ENCODE data around the gene CCR4. TPM values are rescaled to one million over a fixed set of nuclear protein-coding genes. Genes with fewer than 3 reads are reported as not detected.

CCR4 gene
- polyA plus RNA-seq, 1 donor (not counting 4 experiments of a cell fraction or from before 2014, with no cell fraction given): not detected

DNA sequence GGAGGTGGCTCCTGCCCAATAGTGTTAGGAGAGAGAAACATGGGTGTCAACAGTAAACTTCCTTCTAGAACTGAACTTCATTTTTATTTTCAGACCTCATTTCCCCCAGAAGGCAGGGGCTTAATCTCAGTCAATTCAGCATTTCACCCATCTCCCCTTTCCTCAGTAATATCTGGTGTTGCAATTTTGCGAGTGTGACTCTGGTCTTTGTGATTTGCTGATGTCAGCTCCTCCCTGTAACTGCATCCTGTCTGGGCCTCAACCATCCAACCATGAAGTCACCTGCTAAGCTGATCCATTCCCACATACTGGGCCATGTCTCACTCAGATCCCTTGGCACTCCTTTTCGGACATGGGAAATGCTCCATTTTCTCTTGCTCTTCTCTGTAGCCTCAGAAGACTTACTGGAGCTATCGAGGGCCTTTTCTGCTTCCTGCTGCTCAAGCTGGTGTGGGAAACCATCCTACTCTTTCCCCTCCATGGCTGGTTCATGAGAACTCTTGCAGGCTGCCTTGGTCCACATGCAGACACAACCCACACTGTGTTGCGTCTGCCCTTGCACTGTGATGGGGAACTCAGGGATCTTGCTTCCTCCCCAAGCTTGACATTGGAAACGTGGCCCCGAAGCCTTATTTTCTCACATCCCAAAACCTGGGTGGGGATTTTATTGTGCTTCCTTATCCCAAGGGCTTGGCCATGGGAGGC is 24.6 kb downstream of the CCR4 start:
- Histone ChIP-seq H3K36me3 (ENCODE audit: control insufficient read depth in 2 of 2, extremely low read depth in 1 of 2, insufficient read depth in 2 of 2, low read length in 2 of 2) (no peaks in the 10 kb centered on the region), H3K9ac (ENCODE audit: control insufficient read depth, extremely low read depth, insufficient read depth, low read length) (no peak overlapping the region), H3K9me3 (ENCODE audit: control insufficient read depth, low read depth, low read length) (no peaks in the 10 kb centered on the region), H3K27me3 (ENCODE audit: control insufficient read depth, extremely low read depth, insufficient read depth, low read length) (no peaks in the 10 kb centered on the region), H3K4me1 (ENCODE audit: control insufficient read depth, extremely low read depth, insufficient read depth, low read length) (no peaks in the 10 kb centered on the region), H2AFZ (ENCODE audit: control insufficient read depth, low read length) (no peak overlapping the region), H3K79me2 (ENCODE audit: control insufficient read depth, insufficient read depth, low read length) (no peaks in the 10 kb centered on the region), H3K27ac (ENCODE audit: control insufficient read depth, insufficient read depth, low read length) (no peak overlapping the region), H3K9me1 (ENCODE audit: control insufficient read depth, extremely low read depth, insufficient read depth, low read length) (no peaks in the 10 kb centered on the region), H4K20me1 (ENCODE audit: control insufficient read depth, extremely low read depth, insufficient read depth, low read length) (no peaks in the 10 kb centered on the region), H3K4me2 (ENCODE audit: control insufficient read depth, extremely low read depth, insufficient read depth, low read depth, low read length) (no peak overlapping the region), H3K4me3 (ENCODE audit: control insufficient read depth in 2 of 3, extremely low read depth in 1 of 3, insufficient read depth in 2 of 3, low read depth in 1 of 3, low read length in 3 of 3) (no peak overlapping the region)
- TF ChIP-seq, protein P1, sequence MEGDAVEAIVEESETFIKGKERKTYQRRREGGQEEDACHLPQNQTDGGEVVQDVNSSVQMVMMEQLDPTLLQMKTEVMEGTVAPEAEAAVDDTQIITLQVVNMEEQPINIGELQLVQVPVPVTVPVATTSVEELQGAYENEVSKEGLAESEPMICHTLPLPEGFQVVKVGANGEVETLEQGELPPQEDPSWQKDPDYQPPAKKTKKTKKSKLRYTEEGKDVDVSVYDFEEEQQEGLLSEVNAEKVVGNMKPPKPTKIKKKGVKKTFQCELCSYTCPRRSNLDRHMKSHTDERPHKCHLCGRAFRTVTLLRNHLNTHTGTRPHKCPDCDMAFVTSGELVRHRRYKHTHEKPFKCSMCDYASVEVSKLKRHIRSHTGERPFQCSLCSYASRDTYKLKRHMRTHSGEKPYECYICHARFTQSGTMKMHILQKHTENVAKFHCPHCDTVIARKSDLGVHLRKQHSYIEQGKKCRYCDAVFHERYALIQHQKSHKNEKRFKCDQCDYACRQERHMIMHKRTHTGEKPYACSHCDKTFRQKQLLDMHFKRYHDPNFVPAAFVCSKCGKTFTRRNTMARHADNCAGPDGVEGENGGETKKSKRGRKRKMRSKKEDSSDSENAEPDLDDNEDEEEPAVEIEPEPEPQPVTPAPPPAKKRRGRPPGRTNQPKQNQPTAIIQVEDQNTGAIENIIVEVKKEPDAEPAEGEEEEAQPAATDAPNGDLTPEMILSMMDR (optimal IDR thresholded peaks at IDR 0.05 in 1 of 3, IDR thresholded peaks at IDR 0.05 in 1 of 3, conservative IDR thresholded peaks at IDR 0.05 in 1 of 3; ENCODE audit: extremely low read depth in 1 of 3, insufficient read depth in 2 of 3, low read length in 3 of 3): no peak
- no peak for TF ChIP-seq EZH2 (IDR thresholded peaks at IDR 0.05; ENCODE audit: low read length)
- FAIRE-seq (no peak), DNase-seq (ENCODE audit: low read depth, low spot score) (no peak)
- dilution Hi-C loops (cut with MboI; ENCODE audit: extremely low pct_ligation_motif_present, low sequenced_read_pairs): no loop called here

- TF ChIP-seq EZH2 (IDR thresholded peaks at IDR 0.05; ENCODE audit: low read length): no peak
- TF ChIP-seq, protein P1 (optimal IDR thresholded peaks at IDR 0.05 in 1 of 3, IDR thresholded peaks at IDR 0.05 in 1 of 3, conservative IDR thresholded peaks at IDR 0.05 in 1 of 3; ENCODE audit: extremely low read depth in 1 of 3, insufficient read depth in 2 of 3, low read length in 3 of 3): no peak
- no peak overlapping the region for H3K4me3 ChIP-seq (ENCODE audit: control insufficient read depth in 2 of 3, extremely low read depth in 1 of 3, insufficient read depth in 2 of 3, low read depth in 1 of 3, low read length in 3 of 3)
- H3K9ac ChIP-seq (ENCODE audit: control insufficient read depth, extremely low read depth, insufficient read depth, low read length): no peak overlapping the region
- DNase-seq (ENCODE audit: low read depth, low spot score) (no peak), FAIRE-seq (no peak)
- no peaks in the 10 kb centered on the region for H3K4me1 ChIP-seq (ENCODE audit: control insufficient read depth, extremely low read depth, insufficient read depth, low read length)
- H3K27me3 ChIP-seq (ENCODE audit: control insufficient read depth, extremely low read depth, insufficient read depth, low read length): no peaks in the 10 kb centered on the region
- no peaks in the 10 kb centered on the region for H3K36me3 ChIP-seq (ENCODE audit: control insufficient read depth in 2 of 2, extremely low read depth in 1 of 2, insufficient read depth in 2 of 2, low read length in 2 of 2)
- no peaks in the 10 kb centered on the region for H3K9me3 ChIP-seq (ENCODE audit: control insufficient read depth, low read depth, low read length)
- H3K9me1 ChIP-seq (ENCODE audit: control insufficient read depth, extremely low read depth, insufficient read depth, low read length): no peaks in the 10 kb centered on the region
- H2AFZ ChIP-seq (ENCODE audit: control insufficient read depth, low read length): no peak overlapping the region
- dilution Hi-C loops (cut with MboI; ENCODE audit: extremely low pct_ligation_motif_present, low sequenced_read_pairs): no loop called here
- no peaks in the 10 kb centered on the region for H4K20me1 ChIP-seq (ENCODE audit: control insufficient read depth, extremely low read depth, insufficient read depth, low read length)
- no peaks in the 10 kb centered on the region for H3K79me2 ChIP-seq (ENCODE audit: control insufficient read depth, insufficient read depth, low read length)
- H3K4me2 ChIP-seq (ENCODE audit: control insufficient read depth, extremely low read depth, insufficient read depth, low read depth, low read length): no peak overlapping the region
- no peak overlapping the region for H3K27ac ChIP-seq (ENCODE audit: control insufficient read depth, insufficient read depth, low read length)
These were observed 26.4 kb downstream of the CCR4 start for GRCh38 chr3:32977861-32978260.

All from keratinocyte (primary cell).